Measurements from ENCODE around the gene ATG2A. TPM values are rescaled to one million over a fixed set of nuclear protein-coding genes. Genes with fewer than 3 reads are reported as not detected.

The ATG2A gene
- total and polyA plus RNA-seq, 9 of the 15 experiments (the other 6 are each of a cell fraction or from before 2014, with no cell fraction given) = 0.25 to 45.9 (median 5.2) TPM

GRCh38 chr11:64878223-64878493, 38.9 kb downstream of the ATG2A start:
- intact Hi-C loops (cut with micrococcal nuclease) = no loop called here
- Histone ChIP-seq H3K4me3 (peak overlapping the region; percentile 71), H3K27ac (ENCODE audit: extremely low read depth, low read depth, low read length) (peak overlapping the region; percentile 57), H3K9me3 (replicated peaks; ENCODE audit: control insufficient read depth, insufficient read depth, low read depth, low read length) (no peaks in the 10 kb centered on the region), H3K36me3 (ENCODE audit: control insufficient read depth, insufficient read depth, low read length) (peaks cover 22% of the 10 kb centered on the region; the same call in 2 of the 3 replicates), H2AFZ (ENCODE audit: low read depth, low read length) (peak overlapping the region; percentile 92), H3K4me1 (replicated peaks in 1 of 2; ENCODE audit: control insufficient read depth in 2 of 2, insufficient read depth in 2 of 2, low read length in 2 of 2) (peaks cover 26 to 57% of the 10 kb centered on the region in 2 experiments), H4K20me1 (replicated peaks; ENCODE audit: control insufficient read depth, insufficient read depth, low read length) (peaks cover 14% of the 10 kb centered on the region; the same call in 1 of the 2 replicates), H3K79me2 (ENCODE audit: control insufficient read depth, insufficient read depth, low read length) (peaks cover 53% of the 10 kb centered on the region), H3K9ac (ENCODE audit: insufficient read depth in 1 of 2, low read depth in 2 of 2, low read length in 2 of 2) (peak overlapping the region; percentile 70 to 99), H3K4me2 (ENCODE audit: insufficient read depth, low read length) (peak overlapping the region; percentile 95), H3K9me1 (ENCODE audit: control insufficient read depth, insufficient read depth, low read length) (no peaks in the 10 kb centered on the region), H3K27me3 (ENCODE audit: control insufficient read depth in 2 of 2, insufficient read depth in 2 of 2, low read length in 2 of 2) (no peaks in the 10 kb centered on the region)
- CTCF ChIA-PET (ENCODE audit: low intra/inter-chr PET ratio) = no interaction called here
- FAIRE-seq = peak; percentile 42
- in situ Hi-C loops (cut with MboI) = no loop called here
- POLR2A ChIA-PET = interaction anchor here (0.6 to 9.0 kb wide), 13 partner anchors 11 to 542 kb away, joined by 3 to 109 read pairs (median 5); partner anchors contain the start of gene RASGRP2
- peak; percentile 52 for ATAC-seq
- 2% methylated on average over 21 of the region's 21 CpGs for WGBS (ENCODE audit: insufficient coverage, low coverage, missing lambda C conversion rate)
- no peak for DNase-seq (ENCODE audit: extremely low read depth in 1 of 4, low spot score in 3 of 4)
- no TSS peak for BruUV-seq (replicated peaks)
- TF ChIP-seq ZNF830 (CRISPR knock-in tag; IDR thresholded peaks at IDR 0.05) (no peak), CHD1 (IDR thresholded peaks at IDR 0.05; ENCODE audit: low read length) (peak; percentile 56), FOXK1 (CRISPR knock-in tag; IDR thresholded peaks at IDR 0.05; ENCODE audit: borderline replicate concordance) (peak; percentile 96), MTA3 (IDR thresholded peaks at IDR 0.05; ENCODE audit: borderline replicate concordance) (peak; percentile 75; the same call in 1 of the 2 replicates), SIN3A (IDR thresholded peaks at IDR 0.05; ENCODE audit: borderline replicate concordance in 2 of 2, control insufficient read depth in 1 of 2, low read depth in 2 of 2, low read length in 2 of 2) (no peak; a peak in 1 of 4 replicates), POLR2G (IDR thresholded peaks at IDR 0.05; ENCODE audit: low read depth, low read length) (no peak), ARID4B (CRISPR knock-in tag; IDR thresholded peaks at IDR 0.05) (peak; percentile 85; the same call in 1 of the 2 replicates), ZNF212 (CRISPR knock-in tag; IDR thresholded peaks at IDR 0.05) (0 out of 2 replicates have a peak, but pooled peaks have one; percentile 55), SMARCA5 (IDR thresholded peaks at IDR 0.05) (0 out of 2 replicates have a peak, but pooled peaks have one; percentile 49), BRD9 (IDR thresholded peaks at IDR 0.05; ENCODE audit: low read depth, partially characterized antibody) (no peak), ZNF253 (CRISPR knock-in tag; conservative IDR thresholded peaks at IDR 0.05) (no peak), NONO (IDR thresholded peaks at IDR 0.05; ENCODE audit: low read depth in 2 of 2, low read length in 1 of 2) (0 out of 4 replicates have a peak, but pooled peaks of 1 of the 2 experiments have one; percentile 57), OTX1 (CRISPR knock-in tag; IDR thresholded peaks at IDR 0.05) (peak; percentile 45; the same call in 1 of the 2 replicates), ZBTB17 (CRISPR knock-in tag; IDR thresholded peaks at IDR 0.05) (peak; percentile 44; the same call in 1 of the 2 replicates), DMBX1 (CRISPR knock-in tag; IDR thresholded peaks at IDR 0.05; ENCODE audit: borderline replicate concordance) (0 out of 2 replicates have a peak, but pooled peaks have one; percentile 8), CBX3 (IDR thresholded peaks at IDR 0.05; ENCODE audit: borderline replicate concordance in 1 of 2, low read length in 2 of 2) (0 out of 3 replicates have a peak, but pooled peaks of 1 of the 2 experiments have one; percentile 34), ZNF232 (CRISPR knock-in tag; IDR thresholded peaks at IDR 0.05) (0 out of 2 replicates have a peak, but pooled peaks have one; percentile 49), DACH1 (IDR thresholded peaks at IDR 0.05; ENCODE audit: partially characterized antibody) (peak; percentile 7)

All from K562 (cell line).